ENCODE data around the gene PIGB. TPM values are rescaled to one million over a fixed set of nuclear protein-coding genes. Genes with fewer than 3 reads are reported as not detected.
"Not testable (repeated sequence)": the region's sequence is repeated elsewhere in the genome, so short reads cannot be mapped to it uniquely, and the experiment has no call there.

Gene PIGB
- total RNA-seq = 9.3 TPM
- polyA plus RNA-seq (ENCODE audit: insufficient read depth in 1 of 8, insufficient read length in 8 of 8, low replicate concordance in 1 of 8) = 1 to 10 TPM; 4.8 to 9.2 (median 6.5) TPM
- long read RNA-seq, donor 1 = 0 reads
- long read RNA-seq, donor 2 = 0 reads
- long read RNA-seq, donor 3, partial matches to known transcripts = 0 of 1 reads
- long read RNA-seq, donor 3, other reads (novel, unspliced or antisense) = 0 of 1 reads
- long read RNA-seq, donor 4, partial matches to known transcripts = 11 of 12 reads
- long read RNA-seq, donor 4, other reads (novel, unspliced or antisense) = 0 of 12 reads
- long read RNA-seq, donor 5, partial matches to known transcripts = 33 of 86 reads
- long read RNA-seq, donor 5, other reads (novel, unspliced or antisense) = 49 of 86 reads
- long read RNA-seq, donor 6 = 0 reads
- long read RNA-seq, donor 7 = 0 reads
- long read RNA-seq, donor 8, partial matches to known transcripts = 0 of 2 reads
- long read RNA-seq, donor 8, other reads (novel, unspliced or antisense) = 0 of 2 reads
- long read RNA-seq, donor 9 = 0 reads
- long read RNA-seq, donor 10, partial matches to known transcripts = 42 of 64 reads
- long read RNA-seq, donor 10, other reads (novel, unspliced or antisense) = 21 of 64 reads
- long read RNA-seq, donor 11, partial matches to known transcripts = 0 of 1 reads
- long read RNA-seq, donor 11, other reads (novel, unspliced or antisense) = 0 of 1 reads

- Histone ChIP-seq H3K36me3 (ENCODE audit: control insufficient read depth, insufficient read depth, low read length) (no peaks in the 10 kb centered on the region), H3K4me3 (ENCODE audit: low read length) (peak within 1 kb of the TSS; percentile 71), H3K9me3 (replicated peaks; ENCODE audit: control insufficient read depth, low read depth, low read length) (no peaks in the 10 kb centered on the region), H3K27me3 (ENCODE audit: control insufficient read depth, insufficient read depth, low read length) (no peaks in the 10 kb centered on the region), H3K4me1 (ENCODE audit: control insufficient read depth, insufficient read depth, low read length) (peaks cover 8% of the 10 kb centered on the region), H3K27ac (ENCODE audit: low read length) (peak within 1 kb of the TSS; percentile 89)
- peak; percentile 96 for DNase-seq
- WGBS (ENCODE audit: insufficient coverage) = 3% methylated on average over 38 of the region's 49 CpGs
These were observed at the start of gene PIGB, which contains the start of gene PIGBOS1 for GRCh38 chr15:55318588-55319494. Gene PIGB, plus strand, starts transcription at chr15:55319222. Its CDS starts 29 bp downstream, at chr15:55319251. Gene PIGBOS1, minus strand, starts transcription at chr15:55319123. Its CDS starts 1,331 bp downstream, at chr15:55317792.

- 75% methylated on average over 2 of the region's 6 CpGs for WGBS (ENCODE audit: insufficient coverage)
- DNase-seq = no peak
These were observed 48.7 kb upstream of the PIGB start for GRCh38 chr15:55270291-55270690.

GRCh38 chr15:55276324-55276723 is 42.7 kb upstream of the PIGB start:
- Histone ChIP-seq H3K27ac (ENCODE audit: low read length) (no peak overlapping the region), H3K4me1 (ENCODE audit: control insufficient read depth, insufficient read depth, low read length) (no peaks in the 10 kb centered on the region), H3K27me3 (ENCODE audit: control insufficient read depth, insufficient read depth, low read length) (no peaks in the 10 kb centered on the region), H3K36me3 (ENCODE audit: control insufficient read depth, insufficient read depth, low read length) (no peaks in the 10 kb centered on the region), H3K4me3 (ENCODE audit: low read length) (no peak overlapping the region), H3K9me3 (replicated peaks; ENCODE audit: control insufficient read depth, low read depth, low read length) (no peaks in the 10 kb centered on the region)
- DNase-seq = no peak
- WGBS (ENCODE audit: insufficient coverage) = no CpG with 5 or more reads among the region's 5 CpGs

More at GRCh38 chr15:55270291-55270690, 48.7 kb upstream of the PIGB start:
- Histone ChIP-seq H3K4me1 (ENCODE audit: control insufficient read depth, insufficient read depth, low read length) (no peaks in the 10 kb centered on the region), H3K9me3 (replicated peaks; ENCODE audit: control insufficient read depth, low read depth, low read length) (no peaks in the 10 kb centered on the region), H3K4me3 (ENCODE audit: low read length) (no peak overlapping the region), H3K36me3 (ENCODE audit: control insufficient read depth, insufficient read depth, low read length) (no peaks in the 10 kb centered on the region), H3K27me3 (ENCODE audit: control insufficient read depth, insufficient read depth, low read length) (no peaks in the 10 kb centered on the region), H3K27ac (ENCODE audit: low read length) (no peak overlapping the region)

- WGBS (ENCODE audit: insufficient coverage) = 67% methylated on average over 3 of the region's 7 CpGs
- H3K27me3 ChIP-seq (ENCODE audit: control insufficient read depth, insufficient read depth, low read length) = no peaks in the 10 kb centered on the region
- H3K27ac ChIP-seq (ENCODE audit: low read length) = no peak overlapping the region
- no peaks in the 10 kb centered on the region for H3K9me3 ChIP-seq (replicated peaks; ENCODE audit: control insufficient read depth, low read depth, low read length)
- no peaks in the 10 kb centered on the region for H3K36me3 ChIP-seq (ENCODE audit: control insufficient read depth, insufficient read depth, low read length)
- H3K4me3 ChIP-seq (ENCODE audit: low read length) = no peak overlapping the region
- no peak for DNase-seq
- no peaks in the 10 kb centered on the region for H3K4me1 ChIP-seq (ENCODE audit: control insufficient read depth, insufficient read depth, low read length)
These were observed 41.9 kb upstream of the PIGB start for GRCh38 chr15:55277116-55277564.

DNA sequence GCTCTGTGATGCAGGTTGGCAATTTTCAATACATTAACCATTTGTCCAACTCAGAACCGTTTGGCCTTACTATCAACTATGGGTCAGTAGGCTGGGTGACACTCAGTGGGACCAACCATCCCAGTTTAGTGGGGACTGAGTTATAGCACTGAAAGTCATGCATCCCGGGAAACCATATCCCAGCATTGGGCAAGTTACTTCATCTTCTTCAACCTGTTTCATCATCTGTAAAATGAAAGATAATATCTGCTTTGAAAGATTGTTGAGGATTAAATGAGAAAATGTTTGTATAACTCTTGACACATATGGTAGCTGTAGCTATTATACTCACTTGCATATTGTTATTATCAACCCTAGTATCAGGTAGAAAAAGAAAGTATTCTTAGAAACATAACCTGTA is 41.3 kb upstream of the PIGB start:
- H3K9me3 ChIP-seq (replicated peaks; ENCODE audit: control insufficient read depth, low read depth, low read length) = no peaks in the 10 kb centered on the region
- DNase-seq = no peak
- no peak overlapping the region for H3K4me3 ChIP-seq (ENCODE audit: low read length)
- no peaks in the 10 kb centered on the region for H3K4me1 ChIP-seq (ENCODE audit: control insufficient read depth, insufficient read depth, low read length)
- H3K27ac ChIP-seq (ENCODE audit: low read length) = no peak overlapping the region
- no peaks in the 10 kb centered on the region for H3K36me3 ChIP-seq (ENCODE audit: control insufficient read depth, insufficient read depth, low read length)
- H3K27me3 ChIP-seq (ENCODE audit: control insufficient read depth, insufficient read depth, low read length) = no peaks in the 10 kb centered on the region
- WGBS (ENCODE audit: insufficient coverage) = no CpG with 5 or more reads among the region's 2 CpGs

DNA sequence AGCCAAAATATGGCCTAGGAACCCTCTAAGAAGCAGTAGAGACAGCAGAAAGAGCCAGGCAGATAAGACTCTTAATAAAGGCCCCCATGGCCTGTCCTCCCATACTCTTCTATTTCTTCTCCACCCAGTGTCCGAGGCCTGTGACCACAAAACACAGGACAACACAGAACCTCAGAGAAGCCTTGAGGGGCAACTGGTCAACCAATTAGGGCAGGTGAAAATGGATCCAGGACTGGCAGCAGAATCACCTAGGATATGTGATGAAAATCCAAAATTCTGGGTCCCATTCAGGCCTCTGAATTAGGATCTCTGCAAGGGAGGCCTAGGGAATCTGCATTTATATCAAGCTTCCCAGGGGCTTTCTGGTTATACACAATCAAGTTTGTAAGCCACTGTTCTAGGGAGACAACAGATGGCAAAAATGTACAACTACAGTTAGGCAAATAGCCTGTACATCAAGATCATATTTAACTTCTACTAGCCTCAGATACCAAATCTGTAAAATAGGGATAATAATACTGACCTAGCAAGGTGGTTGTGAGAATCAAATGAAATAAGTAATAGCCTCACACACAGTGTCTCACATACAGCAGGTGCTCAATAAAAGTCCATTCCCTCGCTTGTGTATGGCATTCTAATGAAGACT is 39.8 kb upstream of the PIGB start:
- Histone ChIP-seq H3K27me3 (ENCODE audit: control insufficient read depth, insufficient read depth, low read length) (no peaks in the 10 kb centered on the region), H3K27ac (ENCODE audit: low read length) (no peak overlapping the region), H3K36me3 (ENCODE audit: control insufficient read depth, insufficient read depth, low read length) (no peaks in the 10 kb centered on the region), H3K9me3 (replicated peaks; ENCODE audit: control insufficient read depth, low read depth, low read length) (no peaks in the 10 kb centered on the region), H3K4me1 (ENCODE audit: control insufficient read depth, insufficient read depth, low read length) (no peaks in the 10 kb centered on the region), H3K4me3 (ENCODE audit: low read length) (no peak overlapping the region)
- no CpG with 5 or more reads among the region's 2 CpGs for WGBS (ENCODE audit: insufficient coverage)
- no peak for DNase-seq

- no peaks in the 10 kb centered on the region for H3K36me3 ChIP-seq (ENCODE audit: control insufficient read depth, insufficient read depth, low read length)
- no peak overlapping the region for H3K4me3 ChIP-seq (ENCODE audit: low read length)
- no peaks in the 10 kb centered on the region for H3K27me3 ChIP-seq (ENCODE audit: control insufficient read depth, insufficient read depth, low read length)
- DNase-seq = no peak
- H3K27ac ChIP-seq (ENCODE audit: low read length) = no peak overlapping the region
- no peaks in the 10 kb centered on the region for H3K4me1 ChIP-seq (ENCODE audit: control insufficient read depth, insufficient read depth, low read length)
- 69% methylated on average over 3 of the region's 4 CpGs for WGBS (ENCODE audit: insufficient coverage)
- H3K9me3 ChIP-seq (replicated peaks; ENCODE audit: control insufficient read depth, low read depth, low read length) = no peaks in the 10 kb centered on the region
These were observed 39.2 kb upstream of the PIGB start for GRCh38 chr15:55279746-55280351.

GRCh38 chr15:55280589-55280988 is 38.4 kb upstream of the PIGB start:
- H3K36me3 ChIP-seq (ENCODE audit: control insufficient read depth, insufficient read depth, low read length); H3K27me3 ChIP-seq (ENCODE audit: control insufficient read depth, insufficient read depth, low read length); H3K27ac ChIP-seq (ENCODE audit: low read length); H3K9me3 ChIP-seq (replicated peaks; ENCODE audit: control insufficient read depth, low read depth, low read length); H3K4me1 ChIP-seq (ENCODE audit: control insufficient read depth, insufficient read depth, low read length); DNase-seq; H3K4me3 ChIP-seq (ENCODE audit: low read length): not testable (repeated sequence)
- WGBS (ENCODE audit: insufficient coverage) = no CpG with 5 or more reads among the region's 2 CpGs

DNA sequence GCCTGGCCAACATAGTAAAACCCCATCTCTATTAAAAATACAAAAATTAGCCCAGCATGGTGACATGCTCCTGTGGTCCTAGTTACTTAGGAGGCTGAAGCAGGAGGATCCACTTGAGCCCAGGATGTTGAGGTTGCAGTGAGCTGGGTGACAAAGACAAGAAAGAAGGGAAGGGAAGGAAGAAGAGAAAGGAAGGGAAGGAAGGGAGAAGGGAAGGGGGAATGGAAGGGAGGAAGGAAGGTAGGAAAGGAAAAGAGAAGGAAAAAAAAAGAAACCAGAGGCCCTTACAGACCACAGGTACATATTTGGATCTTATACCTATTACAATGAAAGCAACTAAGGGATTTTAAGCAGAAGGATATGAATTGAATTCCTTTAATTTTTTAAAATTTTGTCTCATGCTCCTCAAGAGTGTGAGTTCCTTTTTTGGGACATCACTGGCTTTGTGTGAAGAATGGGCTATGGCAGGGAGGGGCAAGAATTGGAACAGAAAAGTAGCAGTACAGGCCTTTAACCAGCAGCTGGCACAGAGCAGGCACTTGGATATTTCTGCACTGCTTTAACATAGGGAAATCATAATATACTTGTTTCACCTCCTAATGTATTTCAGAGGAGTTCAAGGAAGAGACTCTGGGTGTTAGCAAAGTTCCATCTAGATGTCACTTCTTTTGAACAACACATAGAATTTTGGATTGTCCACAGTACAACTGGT is 37.3 kb upstream of the PIGB start:
- Histone ChIP-seq H3K9me3 (replicated peaks; ENCODE audit: control insufficient read depth, low read depth, low read length) (no peaks in the 10 kb centered on the region), H3K36me3 (ENCODE audit: control insufficient read depth, insufficient read depth, low read length) (no peaks in the 10 kb centered on the region), H3K27me3 (ENCODE audit: control insufficient read depth, insufficient read depth, low read length) (no peaks in the 10 kb centered on the region), H3K4me3 (ENCODE audit: low read length) (no peak overlapping the region), H3K4me1 (ENCODE audit: control insufficient read depth, insufficient read depth, low read length) (no peaks in the 10 kb centered on the region), H3K27ac (ENCODE audit: low read length) (no peak overlapping the region)
- no peak for DNase-seq

All from muscle of leg (tissue), 16 donors.